ENCODE data around the gene IFNL1.

- TF ChIP-seq, protein P1, sequence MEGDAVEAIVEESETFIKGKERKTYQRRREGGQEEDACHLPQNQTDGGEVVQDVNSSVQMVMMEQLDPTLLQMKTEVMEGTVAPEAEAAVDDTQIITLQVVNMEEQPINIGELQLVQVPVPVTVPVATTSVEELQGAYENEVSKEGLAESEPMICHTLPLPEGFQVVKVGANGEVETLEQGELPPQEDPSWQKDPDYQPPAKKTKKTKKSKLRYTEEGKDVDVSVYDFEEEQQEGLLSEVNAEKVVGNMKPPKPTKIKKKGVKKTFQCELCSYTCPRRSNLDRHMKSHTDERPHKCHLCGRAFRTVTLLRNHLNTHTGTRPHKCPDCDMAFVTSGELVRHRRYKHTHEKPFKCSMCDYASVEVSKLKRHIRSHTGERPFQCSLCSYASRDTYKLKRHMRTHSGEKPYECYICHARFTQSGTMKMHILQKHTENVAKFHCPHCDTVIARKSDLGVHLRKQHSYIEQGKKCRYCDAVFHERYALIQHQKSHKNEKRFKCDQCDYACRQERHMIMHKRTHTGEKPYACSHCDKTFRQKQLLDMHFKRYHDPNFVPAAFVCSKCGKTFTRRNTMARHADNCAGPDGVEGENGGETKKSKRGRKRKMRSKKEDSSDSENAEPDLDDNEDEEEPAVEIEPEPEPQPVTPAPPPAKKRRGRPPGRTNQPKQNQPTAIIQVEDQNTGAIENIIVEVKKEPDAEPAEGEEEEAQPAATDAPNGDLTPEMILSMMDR (IDR thresholded peaks at IDR 0.05) = no peak
- TF ChIP-seq ZFX (IDR thresholded peaks at IDR 0.05; ENCODE audit: borderline replicate concordance) = no peak
Observed at GRCh38 chr19:39251081-39251480, 45.1 kb upstream of the IFNL1 start.
